Measurements from ENCODE around the gene KRTAP27-1. TPM values are rescaled to one million over a fixed set of nuclear protein-coding genes. Genes with fewer than 3 reads are reported as not detected.

The KRTAP27-1 gene
- total RNA-seq, 1 donor from 2014 or later = not detected

GRCh38 chr21:30305136-30305535, 32.4 kb downstream of the KRTAP27-1 start:
- DNase-seq (ENCODE audit: low spot score) = no peak
- no peak for ATAC-seq

GRCh38 chr21:30289215-30289614, 48.3 kb downstream of the KRTAP27-1 start, which contains the start of gene KRTAP25-1:
Gene KRTAP25-1, minus strand, starts transcription at chr21:30289514. Its CDS starts 24 bp downstream, at chr21:30289490.
- DNase-seq (ENCODE audit: low spot score) (no peak), ATAC-seq (no peak)

Other genes with a start within 250 kb of the KRTAP27-1 start
- gene CLDN17, start 170.9 kb downstream of the KRTAP27-1 start, total RNA-seq = not detected
- not detected for gene CLDN8, start 121.6 kb downstream of the KRTAP27-1 start, total RNA-seq
- not detected for gene KRTAP24-1, start 54.7 kb downstream of the KRTAP27-1 start, total RNA-seq
- not detected for gene KRTAP25-1, start 48.2 kb downstream of the KRTAP27-1 start, total RNA-seq
- not detected for gene KRTAP26-1, start 17.4 kb downstream of the KRTAP27-1 start, total RNA-seq
- not detected for gene KRTAP23-1, start 10.9 kb upstream of the KRTAP27-1 start, total RNA-seq
- not detected for gene KRTAP13-2, start 34.6 kb upstream of the KRTAP27-1 start, total RNA-seq
- not detected for gene KRTAP13-1, start 58.3 kb upstream of the KRTAP27-1 start, total RNA-seq
- gene KRTAP13-3, start 88.2 kb upstream of the KRTAP27-1 start, total RNA-seq = not detected
- gene KRTAP13-4, start 92.5 kb upstream of the KRTAP27-1 start, total RNA-seq = not detected
- not detected for gene KRTAP15-1, start 102.6 kb upstream of the KRTAP27-1 start, total RNA-seq
- not detected for gene KRTAP19-1, start 142.7 kb upstream of the KRTAP27-1 start, total RNA-seq
- gene KRTAP19-2, start 149.7 kb upstream of the KRTAP27-1 start, total RNA-seq = not detected
- gene KRTAP19-3, start 154.3 kb upstream of the KRTAP27-1 start, total RNA-seq = not detected
- not detected for gene KRTAP19-4, start 159.5 kb upstream of the KRTAP27-1 start, total RNA-seq
- not detected for gene KRTAP19-5, start 164.4 kb upstream of the KRTAP27-1 start, total RNA-seq
- not detected for gene KRTAP19-6, start 204.2 kb upstream of the KRTAP27-1 start, total RNA-seq
- gene KRTAP19-7, start 223.6 kb upstream of the KRTAP27-1 start, total RNA-seq = not detected

Measured in left lobe of liver (tissue), 2 donors.